Fibroblast of upper back skin (primary cell): ENCODE results near the gene KISS1.
"Not testable (repeated sequence)": the region's sequence is repeated elsewhere in the genome, so short reads cannot be mapped to it uniquely, and the experiment has no call there.

Source experiments
- DNase-seq: peaks from one replicate; pipeline ENCODE4 v3.0.0-alpha.2; 2013

Gene KISS1

DNA sequence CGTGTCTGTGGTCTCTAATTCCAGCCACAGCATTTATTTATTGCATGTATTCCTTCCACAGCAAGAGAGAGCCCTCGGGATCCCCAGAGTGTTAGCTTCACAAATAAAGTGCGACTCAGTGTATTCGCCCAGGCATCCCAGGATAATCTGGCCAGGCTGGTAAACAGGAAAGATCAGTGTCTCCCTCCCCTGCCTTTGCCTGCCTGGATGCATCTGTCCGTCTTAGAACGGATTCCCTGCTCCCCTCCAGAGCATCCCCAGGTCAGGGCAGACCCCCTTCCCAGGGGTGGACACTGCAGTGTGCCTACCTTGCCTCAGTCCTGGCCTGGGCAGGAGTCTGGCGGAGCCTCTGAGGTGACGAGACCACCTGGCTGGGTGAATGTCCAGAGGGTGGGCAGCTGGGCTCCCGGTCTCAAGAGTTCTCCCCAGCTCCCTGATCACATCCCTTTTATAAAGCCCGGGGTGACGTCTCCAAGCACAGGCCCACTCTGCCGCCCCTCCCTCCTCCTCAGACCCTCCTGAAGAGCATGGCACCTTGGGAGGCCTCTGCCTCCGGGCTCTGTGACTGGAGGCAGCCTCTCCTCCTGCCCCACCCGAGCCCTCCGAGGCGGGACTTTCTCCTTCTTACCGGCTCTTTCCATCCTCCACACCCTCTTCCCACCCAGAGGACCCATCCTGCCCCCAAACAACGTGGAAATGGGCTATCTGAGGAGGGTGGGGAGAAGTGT is at the start of gene KISS1:
Gene KISS1, minus strand, starts transcription at position 424 of the 728 bp plus-strand sequence. CDS start 3,615 bp downstream, outside the sequence.
- no peak for DNase-seq

GRCh38 chr1:204242920-204243319 is 46.6 kb upstream of the KISS1 start:
- no peak for DNase-seq

DNA sequence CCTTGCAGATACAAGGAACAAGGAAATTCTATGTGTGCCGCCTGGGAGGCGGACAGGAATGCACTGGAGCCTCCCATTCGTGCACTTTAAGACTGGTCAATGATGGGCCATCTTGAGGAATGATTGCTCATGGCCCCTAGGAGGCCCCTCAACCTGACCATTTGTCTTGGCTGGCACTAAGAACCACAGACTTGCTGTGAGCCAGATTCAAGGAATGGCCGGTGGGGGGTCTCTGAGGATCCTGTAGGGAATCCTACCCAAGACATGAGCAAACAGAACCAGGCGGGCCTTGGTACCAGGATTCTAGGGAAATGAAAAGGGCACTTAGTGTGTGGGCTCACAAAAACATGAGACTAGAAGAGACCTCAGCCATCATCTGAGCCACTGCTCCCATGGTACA is 45.6 kb upstream of the KISS1 start:
- DNase-seq = no peak

GRCh38 chr1:204241050-204241449 is 44.8 kb upstream of the KISS1 start:
- no peak for DNase-seq

GRCh38 chr1:204240233-204240632 is 43.9 kb upstream of the KISS1 start:
- no peak for DNase-seq

GRCh38 chr1:204239401-204239800 is 43.1 kb upstream of the KISS1 start:
- DNase-seq = not testable (repeated sequence)

DNA sequence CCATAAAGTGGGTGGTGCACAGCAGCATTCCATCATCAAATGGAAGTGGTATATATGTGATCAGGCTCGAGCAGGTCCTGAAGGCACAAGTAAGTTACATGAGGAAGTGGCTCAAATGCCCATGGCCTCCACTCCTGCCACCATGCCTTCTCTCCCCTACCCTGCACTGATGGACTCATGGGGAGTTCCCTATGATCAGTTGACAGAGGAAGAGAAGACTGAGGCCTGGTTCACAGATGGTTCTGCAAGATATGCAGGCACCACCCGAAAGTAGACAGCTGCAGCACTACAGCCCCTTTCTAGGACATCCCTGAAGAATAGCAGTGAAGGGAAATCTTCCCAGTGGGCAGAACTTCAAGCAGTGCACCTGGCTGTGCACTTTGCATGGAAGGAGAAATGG is 42.2 kb upstream of the KISS1 start:
- not testable (repeated sequence) for DNase-seq

DNA sequence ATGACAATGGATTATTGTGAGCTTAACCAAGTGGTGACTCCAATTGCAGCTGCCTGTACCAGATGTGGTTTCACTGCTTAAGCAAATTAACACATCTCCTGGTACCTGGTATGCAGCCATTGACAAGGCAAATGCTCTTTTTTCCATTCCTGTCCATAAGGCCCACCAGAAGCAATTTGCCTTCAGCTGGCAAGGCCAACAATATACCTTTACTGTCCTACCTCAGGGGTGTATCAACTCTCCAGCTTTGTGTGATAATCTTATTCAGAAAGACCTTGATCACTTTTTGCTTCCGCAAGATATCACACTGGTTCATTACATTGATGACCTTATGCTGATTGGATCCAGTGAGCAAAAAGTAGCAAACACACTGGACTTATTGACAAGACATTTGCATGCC is 41.2 kb upstream of the KISS1 start:
- not testable (repeated sequence) for DNase-seq

DNA sequence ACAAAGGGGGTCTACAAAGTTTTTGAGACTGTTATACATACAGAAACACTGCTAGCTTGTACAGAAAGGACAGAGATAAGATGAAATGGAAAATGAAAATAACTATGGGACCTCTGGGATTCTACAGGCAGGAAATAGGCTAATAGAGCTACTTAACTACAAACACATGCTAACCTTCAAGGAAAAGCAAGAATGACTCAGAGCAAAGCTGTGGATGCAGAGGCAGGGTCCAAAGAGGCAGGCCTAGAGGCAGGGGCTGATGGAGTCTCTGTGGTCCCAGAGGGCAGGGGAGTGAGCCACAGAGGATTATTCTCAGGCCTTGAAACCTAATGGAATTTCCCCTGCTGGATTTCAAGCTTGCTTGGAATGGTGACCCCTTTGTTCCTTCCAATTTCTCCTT is 36.2 kb upstream of the KISS1 start:
- peak; percentile 76 for DNase-seq

DNA sequence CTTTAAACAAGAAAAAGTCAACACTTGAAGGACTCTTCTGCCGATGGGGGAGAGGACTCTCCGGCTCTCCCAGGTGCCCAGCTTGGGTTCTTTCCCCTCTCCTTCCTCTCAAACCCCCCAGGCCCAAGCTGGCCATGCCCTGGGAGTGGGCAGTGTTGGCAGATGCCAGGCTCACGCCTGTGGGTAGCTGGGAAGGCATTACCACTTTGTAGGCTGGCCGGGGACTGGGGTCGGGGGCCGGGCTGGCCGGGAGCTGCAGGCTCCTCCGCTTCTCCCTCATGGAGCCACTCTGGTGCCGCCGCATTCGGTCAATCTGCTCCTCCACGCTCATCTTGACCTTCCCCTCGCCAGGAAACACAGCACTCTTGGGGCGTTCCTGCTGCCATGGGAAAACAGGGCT is 33.9 kb upstream of the KISS1 start:
- DNase-seq = no peak

DNA sequence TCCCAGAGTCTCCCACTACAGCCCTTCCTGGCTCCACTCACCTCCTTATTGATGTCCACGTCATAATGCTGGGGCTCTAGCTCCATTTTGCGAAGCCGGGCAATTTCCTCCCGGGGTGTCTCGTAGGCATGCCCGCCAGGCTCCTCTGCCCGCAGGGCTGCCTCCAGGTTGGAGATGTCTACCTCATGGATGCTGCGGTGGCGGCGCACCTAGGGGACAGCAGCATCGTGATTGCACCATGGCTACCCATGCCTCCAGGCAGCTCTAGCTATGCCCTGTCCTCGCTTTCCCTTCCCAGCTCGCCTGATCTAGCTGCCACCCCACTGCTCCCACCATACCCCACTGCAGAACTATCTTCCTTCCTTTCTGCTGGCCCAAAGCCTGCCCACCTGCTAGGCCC is 32.6 kb upstream of the KISS1 start:
- no peak for DNase-seq

DNA sequence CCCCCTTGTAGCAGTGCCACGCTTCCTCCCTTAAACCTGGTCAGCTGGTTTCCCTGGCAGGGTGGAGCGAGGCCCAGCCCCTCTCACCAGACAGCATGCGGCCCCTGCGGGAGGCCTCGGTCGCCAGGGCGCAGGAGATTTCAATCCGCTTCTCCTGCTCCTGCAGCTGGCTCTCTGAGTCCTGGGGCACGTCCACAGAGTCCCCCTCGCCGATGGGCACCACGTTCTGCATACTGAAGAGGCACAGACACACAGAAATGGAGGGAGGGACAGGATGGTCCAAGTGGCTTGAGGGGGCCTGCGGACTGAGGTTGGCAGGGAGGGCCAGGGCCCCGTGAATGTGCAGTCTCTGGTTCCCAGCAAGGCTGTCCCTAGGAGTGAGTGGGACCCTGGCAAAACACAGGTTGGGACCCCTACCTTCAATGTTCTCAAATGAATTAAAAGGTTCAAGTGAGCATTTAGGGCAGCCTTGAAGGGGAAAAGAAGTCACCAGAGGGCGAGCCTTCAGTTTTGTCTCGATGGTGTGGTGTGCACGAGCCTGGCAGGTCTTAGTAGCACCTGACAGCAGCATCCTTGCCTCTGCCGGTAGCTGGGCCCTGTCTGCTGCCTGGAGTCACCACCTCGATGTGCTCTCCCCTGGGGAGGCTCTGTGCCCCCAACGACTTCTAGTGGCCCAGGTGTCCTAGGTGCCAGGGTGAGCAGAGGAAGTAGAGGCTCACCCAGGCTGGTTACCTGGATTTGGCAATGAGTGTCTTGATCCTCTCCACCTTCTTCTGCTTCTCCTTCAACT is 31.9 kb upstream of the KISS1 start:
- no peak for DNase-seq

DNA sequence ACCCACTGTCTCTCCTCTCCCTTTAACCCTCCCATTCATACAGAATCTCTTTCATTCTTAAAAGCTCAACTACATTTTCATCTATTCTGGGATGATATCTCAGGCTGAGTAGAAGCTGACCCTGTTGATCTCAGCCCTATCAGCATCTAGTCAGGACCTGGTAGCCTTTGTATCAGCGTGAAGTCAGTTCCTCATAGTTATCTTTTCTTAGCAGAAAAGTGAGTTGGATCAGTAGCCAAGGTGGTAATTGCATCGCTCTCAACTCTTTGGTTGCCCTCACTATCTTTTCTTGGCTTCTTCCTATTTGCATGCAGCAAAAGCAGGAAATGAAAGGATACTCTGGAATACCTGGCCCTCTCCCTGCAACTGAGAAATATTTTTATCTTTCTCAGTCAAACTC is 31.1 kb upstream of the KISS1 start:
- no peak for DNase-seq

- peak; percentile 18 for DNase-seq
Measured at GRCh38 chr1:204225841-204226735, 29.8 kb upstream of the KISS1 start.

- peak; percentile 37 for DNase-seq
Measured at GRCh38 chr1:204224655-204225054, 28.4 kb upstream of the KISS1 start.

DNA sequence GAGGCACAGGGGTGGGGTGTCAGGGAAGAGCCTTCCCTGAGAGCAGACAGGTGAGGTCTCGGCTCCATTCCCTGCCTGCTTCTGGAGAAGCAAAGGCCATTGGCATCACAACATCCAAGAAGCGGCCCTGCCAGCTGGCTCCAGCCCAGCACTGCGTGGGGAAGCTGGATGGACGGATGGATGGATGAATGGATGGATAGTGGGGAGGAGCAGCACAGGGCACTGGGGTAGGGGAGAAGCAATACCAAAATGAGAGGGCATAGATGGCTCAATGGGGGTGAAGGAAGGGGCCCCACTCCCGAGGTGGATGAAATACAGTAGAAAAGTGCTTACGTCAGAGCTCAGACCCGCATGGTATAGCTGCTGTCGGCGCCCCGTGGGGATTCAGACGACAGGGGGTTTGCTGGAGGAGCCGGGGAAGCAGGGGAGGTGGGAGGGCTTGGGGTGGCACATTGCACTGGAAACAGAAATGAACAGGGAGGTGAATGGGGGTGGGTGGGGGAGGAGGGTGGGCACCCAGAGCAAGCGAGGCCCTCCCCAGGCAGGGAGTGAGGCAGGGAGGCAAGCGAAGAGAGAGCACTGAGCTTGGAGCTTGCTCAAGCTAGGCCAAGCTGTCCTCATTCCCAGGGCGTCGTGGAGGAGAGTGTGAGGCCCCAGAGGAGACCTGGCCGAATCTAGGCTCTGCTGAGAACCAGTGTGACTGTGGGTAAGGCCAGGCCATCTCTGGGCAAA is 27.0 kb upstream of the KISS1 start:
- no peak for DNase-seq

GRCh38 chr1:204222764-204223055 is 26.4 kb upstream of the KISS1 start:
- no peak for DNase-seq

DNA sequence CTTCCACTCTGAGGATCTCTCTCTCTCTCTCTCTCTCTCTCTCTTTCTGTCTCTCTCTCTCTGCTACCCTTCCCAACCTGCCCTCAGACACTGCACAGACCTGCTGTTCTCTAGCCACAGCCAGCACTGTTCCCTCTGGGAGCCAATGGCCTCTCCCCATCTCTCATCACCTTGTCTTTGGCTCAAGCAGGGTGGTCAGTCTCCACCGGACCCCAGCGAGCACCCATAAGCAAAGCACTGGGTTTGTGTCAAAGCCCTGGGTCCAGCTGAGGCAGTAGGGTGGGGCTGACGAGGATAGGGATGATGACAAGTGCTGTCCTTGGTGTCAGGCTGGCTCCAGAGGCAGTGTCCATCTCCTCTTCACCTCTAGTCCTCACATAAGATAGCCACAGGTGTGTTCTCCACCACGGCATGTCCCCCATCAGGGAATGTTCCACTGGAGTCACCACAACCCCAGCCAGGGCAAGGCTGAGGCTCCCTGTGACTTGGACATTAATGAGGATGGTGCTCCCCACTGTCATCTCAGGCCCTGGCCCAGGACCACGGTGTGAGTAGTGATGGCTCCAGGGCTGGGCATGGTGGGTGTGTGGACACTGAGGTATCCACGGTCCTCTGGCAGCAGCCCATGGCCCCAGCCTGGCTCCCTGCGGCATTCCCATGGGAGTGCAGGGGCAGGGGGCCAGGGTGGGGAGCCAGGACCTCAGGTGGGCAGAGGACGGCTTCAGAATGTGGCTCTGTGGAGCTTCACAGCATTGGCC is 25.9 kb upstream of the KISS1 start:
- no peak for DNase-seq

- DNase-seq = no peak
Measured at GRCh38 chr1:204221271-204221670, 25.0 kb upstream of the KISS1 start.

- no peak for DNase-seq
Measured at GRCh38 chr1:204219971-204220616, 23.8 kb upstream of the KISS1 start.

GRCh38 chr1:204218552-204218951 is 22.3 kb upstream of the KISS1 start:
- no peak for DNase-seq

DNA sequence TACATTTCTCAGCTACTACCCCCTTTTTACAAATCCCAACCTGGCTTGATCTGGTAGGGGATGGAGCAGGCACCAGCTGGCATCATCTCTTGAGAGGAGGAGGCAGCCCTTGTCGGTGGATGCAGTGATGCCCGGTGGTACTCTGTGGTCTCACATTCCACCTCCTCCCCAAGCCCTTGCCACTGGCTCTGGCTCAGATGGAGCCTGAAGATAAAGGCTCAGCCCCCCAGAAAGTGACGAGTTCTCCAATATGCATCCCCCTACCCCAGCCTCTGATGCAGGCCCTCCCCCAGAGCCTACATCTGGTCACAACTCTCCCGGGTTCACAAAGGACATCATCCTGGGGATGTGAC is 21.3 kb upstream of the KISS1 start:
- DNase-seq = no peak
